GM18951 (cell line): Measurements from ENCODE around the gene THSD8.
A peak's percentile ranks its signal among the peaks of the same experiment; 100 is the strongest.

Source experiments
- POLR2A ChIP-seq: IDR thresholded peaks from 4 replicates; pipeline ENCODE4 v1.6.1; 2011; ENCODE audit warnings: mild to moderate bottlenecking; ENCODE audit not compliant: insufficient read length, insufficient read depth; ENCODE audit errors: extremely low read depth
- in situ Hi-C: fragments of 300-500 bp; cut with MboI; formaldehyde crosslinking; loops from one replicate; pipeline ENCODE4 v1.12.0; 2022; ENCODE audit warnings: low sequenced_read_pairs, mixed read lengths, inconsistent platforms; ENCODE audit not compliant: unreplicated experiment

THSD8 gene

GRCh38 chr19:12772323-12772722 lies 29.5 kb upstream of the THSD8 start:
- TF ChIP-seq POLR2A: no peak
- in situ Hi-C loops: no loop called here

GRCh38 chr19:12773571-12773970 lies 28.3 kb upstream of the THSD8 start:
- TF ChIP-seq POLR2A: no peak
- in situ Hi-C loops: no loop called here

- peak; percentile 44 for TF ChIP-seq POLR2A
- in situ Hi-C loops: no loop called here
These were observed 27.0 kb upstream of the THSD8 start, which contains the start of gene HOOK2 for GRCh38 chr19:12774588-12775555. HOOK2 (minus strand) TSS chr19:12775552; CDS start chr19:12775449, 103 bp downstream.

- in situ Hi-C loops: no loop called here
- TF ChIP-seq POLR2A: no peak
These were observed 24.5 kb upstream of the THSD8 start for GRCh38 chr19:12777217-12778016.

- in situ Hi-C loops: no loop called here
These were observed 23.6 kb upstream of the THSD8 start for GRCh38 chr19:12778017-12778904.

GRCh38 chr19:12778905-12779161 lies 23.0 kb upstream of the THSD8 start:
- TF ChIP-seq POLR2A: no peak
- in situ Hi-C loops: no loop called here

More at GRCh38 chr19:12778017-12778904, 23.6 kb upstream of the THSD8 start:
- peak; percentile 61 for TF ChIP-seq POLR2A

- in situ Hi-C loops: no loop called here
- TF ChIP-seq POLR2A: no peak
These were observed 22.5 kb upstream of the THSD8 start for GRCh38 chr19:12779162-12779993.

- TF ChIP-seq POLR2A: no peak
- in situ Hi-C loops: no loop called here
These were observed 19.8 kb upstream of the THSD8 start for GRCh38 chr19:12782174-12782423.

- in situ Hi-C loops: no loop called here
- peak; percentile 59 for TF ChIP-seq POLR2A
These were observed 19.2 kb upstream of the THSD8 start for GRCh38 chr19:12782424-12783290.

- peak; percentile 15 for TF ChIP-seq POLR2A
- in situ Hi-C loops: no loop called here
These were observed 18.5 kb upstream of the THSD8 start for GRCh38 chr19:12783291-12783848.

GRCh38 chr19:12783849-12784393 lies 17.9 kb upstream of the THSD8 start:
- in situ Hi-C loops: no loop called here
- TF ChIP-seq POLR2A: no peak

GRCh38 chr19:12784394-12784870 lies 17.4 kb upstream of the THSD8 start:
- in situ Hi-C loops: no loop called here
- TF ChIP-seq POLR2A: no peak
